MM.1S (cell line): ENCODE measurements around the gene CST8.

Source experiments
- DNase-seq: peaks from one replicate; pipeline ENCODE4 v3.0.0-alpha.2; 2015
- H2AFZ ChIP-seq: fragments of 300-600 bp; sonication (generic); 2 replicates; pipeline ENCODE4 v1.6.0; 2016; ENCODE audit warnings: antibody characterized with exemption, low read length
- H3F3A ChIP-seq: fragments of 300-600 bp; sonication (generic); 2 replicates; pipeline ENCODE4 v1.6.1; 2016; ENCODE audit warnings: mild to moderate bottlenecking, antibody characterized with exemption, low read length, moderate library complexity, mixed read lengths; ENCODE audit not compliant: insufficient read depth
- H3K27ac ChIP-seq: fragments of 300-600 bp; sonication (generic); 2 replicates; pipeline ENCODE4 v1.5.1; 2016; ENCODE audit warnings: mild to moderate bottlenecking, low read length
- H3K27me3 ChIP-seq: fragments of 300-600 bp; sonication (generic); replicated peaks from 2 replicates; pipeline ENCODE4 v1.6.0; 2016; ENCODE audit warnings: low read length; ENCODE audit not compliant: insufficient read depth
- H3K36me3 ChIP-seq: fragments of 300-600 bp; sonication (generic); replicated peaks from 2 replicates; pipeline ENCODE4 v1.6.1; 2016; ENCODE audit warnings: mild to moderate bottlenecking, low read length, mixed read lengths; ENCODE audit not compliant: insufficient read depth
- H3K4me1 ChIP-seq: fragments of 300-600 bp; sonication (generic); 2 replicates; pipeline ENCODE4 v1.6.1; 2016; ENCODE audit warnings: low read length, mixed read lengths
- H3K4me2 ChIP-seq: fragments of 300-600 bp; sonication (generic); 2 replicates; pipeline ENCODE4 v1.6.0; 2016; ENCODE audit warnings: low read depth, low read length
- H3K4me3 ChIP-seq: fragments of 300-600 bp; sonication (generic); 2 replicates; pipeline ENCODE4 v1.5.1; 2016; ENCODE audit warnings: low read length, mixed read lengths
- H3K79me2 ChIP-seq: fragments of 300-600 bp; sonication (generic); 2 replicates; pipeline ENCODE4 v1.6.1; 2016; ENCODE audit warnings: mixed run types, low read length, mixed read lengths
- H3K9ac ChIP-seq: fragments of 300-600 bp; sonication (generic); 2 replicates; pipeline ENCODE4 v1.6.1; 2016; ENCODE audit warnings: low read length, mixed read lengths
- H3K9me2 ChIP-seq: fragments of 300-600 bp; sonication (generic); replicated peaks from 2 replicates; pipeline ENCODE4 v1.6.1; 2016; ENCODE audit warnings: mild to moderate bottlenecking, low read length, mixed read lengths; ENCODE audit not compliant: insufficient read depth
- H3K9me3 ChIP-seq: fragments of 300-600 bp; sonication (generic); replicated peaks from 2 replicates; pipeline ENCODE4 v1.6.1; 2016; ENCODE audit warnings: mild to moderate bottlenecking, low read length, mixed read lengths; ENCODE audit not compliant: insufficient read depth
- H4K20me1 ChIP-seq: fragments of 300-600 bp; sonication (generic); 2 replicates; pipeline ENCODE4 v1.6.1; 2016; ENCODE audit warnings: mild to moderate bottlenecking, low read length, moderate library complexity, mixed read lengths; ENCODE audit not compliant: insufficient read depth
- EZH2 ChIP-seq: fragments of 300-600 bp; sonication (generic); optimal IDR thresholded peaks from 2 replicates; pipeline ENCODE3; 2017; ENCODE audit warnings: low read depth, mild to moderate bottlenecking, antibody characterized with exemption, low read length, mixed read lengths
- EZH2phosphoT487 ChIP-seq: fragments of 300-600 bp; sonication (generic); IDR thresholded peaks from 2 replicates; pipeline ENCODE4 v1.6.1; 2018; ENCODE audit warnings: antibody characterized with exemption, low read length
- TF ChIP-seq, protein P1 (sequence below): fragments of 300-600 bp; sonication (generic); IDR thresholded peaks from 2 replicates; pipeline ENCODE4 v1.5.1; 2016; ENCODE audit warnings: antibody characterized with exemption, low read length, mixed read lengths

Gene CST8

GRCh38 chr20:23528867-23529431 lies 38.0 kb downstream of the CST8 start:
- Histone ChIP-seq H3K36me3 (no peaks in the 10 kb centered on the region), H4K20me1 (no peaks in the 10 kb centered on the region), H3K9me3 (no peaks in the 10 kb centered on the region), H3K4me1 (peaks cover 18% of the 10 kb centered on the region), H3K4me3 (no peak overlapping the region), H3K4me2 (no peak overlapping the region), H2AFZ (no peak overlapping the region), H3K79me2 (no peaks in the 10 kb centered on the region), H3F3A (peaks cover 8% of the 10 kb centered on the region; the same call in 1 of the 2 replicates), H3K27me3 (no peaks in the 10 kb centered on the region), H3K9me2 (no peaks in the 10 kb centered on the region), H3K9ac (no peak overlapping the region), H3K27ac (no peak overlapping the region)
- no peak for TF ChIP-seq EZH2
- no peak for TF ChIP-seq EZH2phosphoT487
- TF ChIP-seq, protein P1, sequence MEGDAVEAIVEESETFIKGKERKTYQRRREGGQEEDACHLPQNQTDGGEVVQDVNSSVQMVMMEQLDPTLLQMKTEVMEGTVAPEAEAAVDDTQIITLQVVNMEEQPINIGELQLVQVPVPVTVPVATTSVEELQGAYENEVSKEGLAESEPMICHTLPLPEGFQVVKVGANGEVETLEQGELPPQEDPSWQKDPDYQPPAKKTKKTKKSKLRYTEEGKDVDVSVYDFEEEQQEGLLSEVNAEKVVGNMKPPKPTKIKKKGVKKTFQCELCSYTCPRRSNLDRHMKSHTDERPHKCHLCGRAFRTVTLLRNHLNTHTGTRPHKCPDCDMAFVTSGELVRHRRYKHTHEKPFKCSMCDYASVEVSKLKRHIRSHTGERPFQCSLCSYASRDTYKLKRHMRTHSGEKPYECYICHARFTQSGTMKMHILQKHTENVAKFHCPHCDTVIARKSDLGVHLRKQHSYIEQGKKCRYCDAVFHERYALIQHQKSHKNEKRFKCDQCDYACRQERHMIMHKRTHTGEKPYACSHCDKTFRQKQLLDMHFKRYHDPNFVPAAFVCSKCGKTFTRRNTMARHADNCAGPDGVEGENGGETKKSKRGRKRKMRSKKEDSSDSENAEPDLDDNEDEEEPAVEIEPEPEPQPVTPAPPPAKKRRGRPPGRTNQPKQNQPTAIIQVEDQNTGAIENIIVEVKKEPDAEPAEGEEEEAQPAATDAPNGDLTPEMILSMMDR, result no peak
- DNase-seq, result no peak

DNA sequence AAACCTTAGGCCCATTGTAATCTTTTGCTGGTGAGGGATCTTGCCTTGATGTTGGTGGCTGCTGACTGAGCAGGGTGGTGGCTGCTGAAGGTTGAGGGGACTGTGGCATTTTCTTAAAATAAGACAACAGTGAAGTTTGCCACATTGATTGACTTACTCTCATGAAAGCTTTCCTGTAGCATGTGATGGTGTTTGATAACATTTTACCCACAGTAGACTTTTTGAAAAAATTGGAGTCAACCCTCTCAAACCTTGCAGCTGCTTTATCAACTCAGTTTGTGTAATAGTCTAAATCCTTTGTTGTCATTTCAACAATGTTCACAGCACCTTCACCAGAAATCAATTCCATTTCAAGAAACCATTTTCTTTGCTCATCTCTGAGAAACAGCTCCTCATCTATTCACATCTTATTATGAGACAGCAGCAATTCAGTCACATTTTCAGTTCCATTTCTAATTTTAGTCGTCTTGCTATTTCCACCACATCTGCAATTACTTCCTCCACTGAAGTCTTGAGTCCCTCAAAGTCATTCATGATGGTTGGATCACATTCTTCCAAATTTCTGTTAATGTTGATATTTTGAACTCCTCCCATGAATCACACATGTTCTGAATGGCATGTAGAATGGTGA lies 40.1 kb downstream of the CST8 start:
- Histone ChIP-seq H3K4me3 (no peak overlapping the region), H3K36me3 (no peaks in the 10 kb centered on the region), H3K9ac (no peak overlapping the region), H3K27me3 (no peaks in the 10 kb centered on the region), H3F3A (peaks cover 8% of the 10 kb centered on the region; the same call in 1 of the 2 replicates), H3K4me2 (peak overlapping the region; percentile 31; the same call in 1 of the 2 replicates), H3K79me2 (no peaks in the 10 kb centered on the region), H2AFZ (0 out of 2 replicates have a peak overlapping the region, but pooled peaks have one; percentile 4), H3K9me3 (no peaks in the 10 kb centered on the region), H3K9me2 (no peaks in the 10 kb centered on the region), H3K27ac (peak overlapping the region; percentile 38; the same call in 1 of the 2 replicates), H3K4me1 (peaks cover 18% of the 10 kb centered on the region), H4K20me1 (no peaks in the 10 kb centered on the region)
- TF ChIP-seq, protein P1, result no peak
- TF ChIP-seq EZH2phosphoT487 (no peak), EZH2 (no peak)
- DNase-seq, result peak; percentile 39

DNA sequence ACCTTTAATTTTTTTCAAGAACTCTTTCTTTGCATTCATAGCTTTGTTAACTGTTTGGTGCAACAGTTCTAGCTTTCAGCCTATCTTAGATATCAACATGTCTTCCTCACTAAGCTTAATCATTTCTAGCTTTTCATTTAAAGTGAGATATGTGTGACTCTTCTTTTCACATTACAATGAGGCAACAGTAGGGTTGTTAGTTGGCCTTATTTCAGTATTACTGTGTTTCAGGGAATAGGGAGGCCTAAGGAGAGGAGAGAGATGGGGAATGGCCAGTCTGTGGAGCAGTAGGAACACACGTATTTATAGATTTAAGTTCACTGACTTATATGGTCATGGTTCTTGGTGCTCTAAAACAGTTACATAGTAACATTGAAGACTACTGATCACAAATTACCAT lies 41.6 kb downstream of the CST8 start:
- Histone ChIP-seq H4K20me1 (no peaks in the 10 kb centered on the region), H3K36me3 (no peaks in the 10 kb centered on the region), H3K4me1 (peaks cover 18% of the 10 kb centered on the region), H3K4me3 (no peak overlapping the region), H3K79me2 (no peaks in the 10 kb centered on the region), H3F3A (peaks cover 8% of the 10 kb centered on the region; the same call in 1 of the 2 replicates), H3K9me2 (no peaks in the 10 kb centered on the region), H3K27me3 (no peaks in the 10 kb centered on the region), H2AFZ (no peak overlapping the region), H3K27ac (no peak overlapping the region), H3K4me2 (no peak overlapping the region), H3K9ac (no peak overlapping the region), H3K9me3 (no peaks in the 10 kb centered on the region)
- DNase-seq, result no peak
- TF ChIP-seq, protein P1, result no peak
- TF ChIP-seq EZH2phosphoT487 (no peak), EZH2 (no peak)
